ENCODE data around the gene SLC51B.
A peak's percentile ranks its signal among the peaks of the same experiment; 100 is the strongest.
"Not testable (repeated sequence)": the region's sequence is repeated elsewhere in the genome, so short reads cannot be mapped to it uniquely, and the experiment has no call there.

The SLC51B gene

GRCh38 chr15:65083262-65083701 lies 38.1 kb downstream of the SLC51B start:
- DNase-seq (ENCODE audit: low spot score), result no peak

GRCh38 chr15:65084500-65085206 lies 39.5 kb downstream of the SLC51B start:
- no peak for DNase-seq (ENCODE audit: low spot score)

GRCh38 chr15:65085207-65085753 lies 40.1 kb downstream of the SLC51B start:
- DNase-seq (ENCODE audit: low spot score), result no peak

GRCh38 chr15:65085990-65086679 lies 40.9 kb downstream of the SLC51B start:
- DNase-seq (ENCODE audit: low spot score), result peak; percentile 90

DNA sequence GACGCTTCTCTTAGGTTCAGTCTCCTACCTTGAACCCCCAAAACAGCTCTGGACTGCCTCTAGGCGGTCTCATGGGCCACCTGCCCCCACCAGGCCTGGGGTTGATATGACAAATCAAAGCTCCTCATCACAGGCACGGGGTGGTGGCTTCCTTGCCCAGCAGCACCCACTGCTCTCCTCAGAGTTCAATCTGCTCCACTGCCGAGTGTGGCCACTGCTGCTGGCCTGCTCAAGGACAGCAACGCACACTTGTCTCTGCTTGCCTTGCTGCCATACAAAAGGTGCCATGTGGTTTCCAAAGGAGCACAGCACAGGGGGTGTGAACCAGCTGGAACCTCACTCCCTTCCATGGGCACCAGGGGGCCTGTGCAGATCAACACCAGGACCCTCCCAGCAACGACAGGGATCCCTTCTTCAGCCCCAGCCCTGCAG lies 41.5 kb downstream of the SLC51B start:
- DNase-seq (ENCODE audit: low spot score), result no peak

DNA sequence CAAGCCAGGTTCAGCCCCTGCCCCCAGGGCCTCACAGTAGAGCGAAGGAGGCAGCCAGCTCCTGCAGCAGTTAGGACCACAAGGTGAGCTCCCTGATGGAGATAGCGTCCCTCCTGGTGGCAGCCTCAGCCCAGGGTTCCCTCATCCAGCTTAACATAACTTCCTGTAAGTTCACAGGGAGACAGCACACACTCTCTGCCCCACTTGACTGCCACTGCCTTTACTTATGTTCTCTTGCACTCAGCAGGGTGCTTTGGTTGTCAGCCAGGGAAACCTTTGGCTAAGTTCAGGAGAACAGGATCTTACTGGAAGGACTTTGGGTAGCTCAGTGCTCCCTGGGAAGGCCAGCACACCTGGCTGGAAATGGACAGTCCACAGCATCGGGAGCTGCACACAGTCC lies 42.2 kb downstream of the SLC51B start:
- no peak for DNase-seq (ENCODE audit: low spot score)

DNA sequence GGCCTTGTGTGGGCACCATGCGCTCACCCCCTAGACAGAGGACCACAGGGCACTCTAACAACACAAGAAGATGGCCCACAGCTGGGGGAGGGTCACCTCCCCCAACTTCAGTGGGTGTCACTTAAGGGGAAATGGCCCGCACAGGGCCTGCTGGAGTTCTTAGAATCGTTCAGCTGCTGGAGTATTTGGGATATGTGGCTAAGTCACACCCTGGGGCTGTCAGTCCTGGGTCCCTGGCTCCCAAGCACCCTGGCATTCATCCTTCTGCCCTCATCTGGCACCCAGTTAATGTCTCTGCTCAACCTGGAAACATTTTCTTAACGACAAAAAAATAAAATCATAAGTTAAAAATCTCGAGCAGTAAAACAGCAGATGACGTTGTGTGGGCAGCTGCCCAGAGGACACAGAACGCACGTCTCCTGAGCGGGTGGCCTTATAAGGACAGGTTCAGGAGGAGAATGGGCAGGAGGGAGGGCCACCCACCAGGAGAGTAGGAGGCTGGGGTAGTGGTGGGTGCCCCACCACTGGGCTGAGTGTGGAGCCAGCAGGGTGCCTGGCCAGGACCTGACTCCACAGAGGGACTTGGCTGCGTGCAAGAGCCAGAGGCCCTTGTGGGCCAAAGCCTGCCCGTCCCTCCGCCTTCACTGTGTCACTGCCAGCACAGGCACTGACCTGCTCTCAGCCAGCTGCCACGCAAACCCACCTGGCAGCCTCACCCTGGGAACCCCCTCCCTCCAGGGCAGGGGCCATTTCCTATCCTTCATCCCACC lies 42.9 kb downstream of the SLC51B start:
- DNase-seq (ENCODE audit: low spot score), result no peak

DNA sequence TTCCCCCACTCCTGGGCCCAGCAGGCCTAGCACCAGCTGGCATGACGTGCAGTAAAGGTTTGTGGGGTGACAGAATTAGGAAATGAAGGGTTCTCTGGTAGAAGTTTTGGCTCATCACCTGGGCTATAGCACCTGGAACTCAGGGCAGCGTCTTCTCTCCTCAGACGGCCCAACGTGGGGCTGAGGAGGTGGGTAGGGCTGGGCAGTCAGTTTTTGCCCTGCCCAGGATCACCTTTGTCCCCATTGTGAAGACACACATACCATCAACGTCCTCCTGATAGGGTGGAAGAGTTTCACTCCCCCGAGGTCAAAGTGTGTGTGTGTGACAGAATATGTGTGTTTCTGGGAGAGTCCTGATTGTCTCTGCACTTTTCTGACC lies 43.4 kb downstream of the SLC51B start:
- DNase-seq (ENCODE audit: low spot score), result peak; percentile 84

DNA sequence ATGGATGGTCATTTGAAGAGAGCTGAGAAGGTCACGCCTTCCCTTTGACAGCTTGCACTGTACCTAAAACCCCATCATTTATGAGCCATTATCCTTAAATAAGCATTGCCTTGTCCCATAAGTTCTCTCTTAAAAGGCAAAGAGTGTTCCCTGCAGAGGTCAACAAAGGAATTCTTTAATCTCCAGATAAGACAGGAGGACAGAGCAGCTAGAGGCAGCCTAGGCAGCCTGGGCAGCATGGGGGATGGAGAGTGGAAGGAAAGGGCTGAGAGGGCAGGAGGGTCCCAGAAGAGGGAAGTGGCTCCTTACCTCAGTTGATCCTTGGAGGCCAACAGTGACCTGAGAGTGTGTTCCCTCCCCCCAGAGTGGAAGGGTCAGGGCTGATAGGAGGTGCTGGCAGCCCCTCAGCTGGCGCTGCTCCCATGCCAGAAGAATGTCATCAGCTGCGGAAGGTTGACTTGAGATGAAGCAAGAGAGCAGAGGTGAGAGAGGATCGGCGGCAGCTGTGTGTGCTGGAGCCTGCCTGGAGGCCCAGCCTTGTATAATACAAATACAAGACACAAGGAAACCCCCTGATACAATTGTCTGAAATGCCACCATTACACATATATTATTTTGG lies 44.1 kb downstream of the SLC51B start:
- DNase-seq (ENCODE audit: low spot score), result peak; percentile 72

DNA sequence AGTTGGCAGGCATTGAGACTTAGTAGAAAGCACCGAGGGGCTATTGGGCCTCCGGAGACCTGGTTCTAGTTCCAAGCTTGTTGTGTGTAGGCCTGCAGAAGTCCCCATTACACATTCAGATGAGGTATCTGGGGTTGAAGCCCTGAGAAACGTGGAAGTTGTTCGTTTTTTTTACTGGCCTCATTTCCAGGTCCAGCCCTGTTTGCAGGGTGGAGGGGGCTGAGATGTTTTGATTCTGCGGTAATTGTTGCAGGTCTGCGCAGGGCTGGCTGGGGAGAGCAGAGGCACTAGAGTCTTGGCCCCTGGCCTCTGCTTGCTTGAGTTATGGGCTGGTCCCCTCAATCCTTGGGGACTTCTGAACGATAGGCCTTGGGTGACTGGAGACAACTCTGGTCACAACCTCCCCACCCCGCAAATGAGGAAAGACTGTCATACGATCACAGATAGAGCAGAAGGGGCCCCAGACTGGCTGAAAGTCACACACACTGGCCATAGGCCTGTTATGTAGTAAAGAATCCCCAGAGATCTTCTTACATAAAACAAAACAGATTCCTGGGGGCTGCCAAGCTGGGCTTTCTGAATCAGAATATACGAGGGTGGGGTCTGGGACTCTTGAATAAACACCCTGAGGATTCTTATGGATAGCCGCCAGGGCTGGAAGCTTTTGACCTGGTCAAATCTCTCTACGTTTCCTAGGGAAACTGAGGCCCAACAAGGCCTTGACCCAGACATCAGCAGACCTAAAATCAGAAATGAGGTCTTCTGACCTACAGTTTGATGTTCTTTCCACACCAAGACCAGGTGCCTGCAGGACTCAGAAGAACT lies 47.0 kb downstream of the SLC51B start:
- DNase-seq (ENCODE audit: low spot score), result no peak

DNA sequence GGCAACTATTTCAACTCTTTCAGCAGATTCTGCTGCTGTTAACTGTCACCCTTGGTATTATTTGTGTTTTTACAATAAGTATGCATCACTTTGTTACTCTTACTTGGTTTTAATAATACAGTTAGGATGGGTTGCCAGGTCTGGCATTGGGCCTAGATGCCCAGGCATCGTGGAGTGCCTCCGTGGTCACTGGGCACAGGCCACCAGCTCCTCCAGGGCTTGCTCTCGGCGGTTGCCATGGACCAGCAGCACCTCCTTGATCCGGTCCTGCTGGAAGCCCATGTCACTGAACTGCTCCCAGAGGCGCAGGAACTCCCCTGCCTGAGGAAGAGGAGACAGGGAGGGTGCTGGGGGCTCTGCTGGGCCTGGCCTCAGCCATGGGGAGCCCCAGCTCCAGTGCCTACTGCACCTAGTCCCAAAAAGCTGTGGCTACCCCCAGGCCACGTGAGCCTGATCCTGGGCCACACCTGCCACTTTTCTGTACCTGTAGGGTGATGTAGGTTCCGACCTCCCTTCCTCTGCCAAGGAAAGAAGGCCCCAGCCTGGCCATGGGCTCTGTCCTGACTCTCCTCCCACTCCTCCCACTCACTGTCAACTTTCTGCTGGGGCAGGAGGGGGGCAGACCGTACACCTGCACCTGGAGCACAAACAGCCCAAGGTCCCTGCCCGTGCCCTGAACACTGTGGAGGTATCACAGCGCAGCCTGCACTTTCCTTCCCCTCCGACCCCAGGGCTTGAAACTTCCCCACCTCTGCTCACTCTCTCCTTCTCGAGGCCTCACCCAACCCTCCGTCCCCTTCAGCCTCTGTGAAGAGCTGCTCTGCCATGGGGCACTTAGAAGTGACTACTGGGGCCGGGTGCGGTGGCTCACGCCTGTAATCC lies 48.0 kb downstream of the SLC51B start:
- no peak for DNase-seq (ENCODE audit: low spot score)

GRCh38 chr15:65093793-65094170 lies 48.6 kb downstream of the SLC51B start:
- not testable (repeated sequence) for DNase-seq (ENCODE audit: low spot score)

- no peak for DNase-seq (ENCODE audit: low spot score)
Observed at GRCh38 chr15:65094294-65094995, 49.3 kb downstream of the SLC51B start.

DNA sequence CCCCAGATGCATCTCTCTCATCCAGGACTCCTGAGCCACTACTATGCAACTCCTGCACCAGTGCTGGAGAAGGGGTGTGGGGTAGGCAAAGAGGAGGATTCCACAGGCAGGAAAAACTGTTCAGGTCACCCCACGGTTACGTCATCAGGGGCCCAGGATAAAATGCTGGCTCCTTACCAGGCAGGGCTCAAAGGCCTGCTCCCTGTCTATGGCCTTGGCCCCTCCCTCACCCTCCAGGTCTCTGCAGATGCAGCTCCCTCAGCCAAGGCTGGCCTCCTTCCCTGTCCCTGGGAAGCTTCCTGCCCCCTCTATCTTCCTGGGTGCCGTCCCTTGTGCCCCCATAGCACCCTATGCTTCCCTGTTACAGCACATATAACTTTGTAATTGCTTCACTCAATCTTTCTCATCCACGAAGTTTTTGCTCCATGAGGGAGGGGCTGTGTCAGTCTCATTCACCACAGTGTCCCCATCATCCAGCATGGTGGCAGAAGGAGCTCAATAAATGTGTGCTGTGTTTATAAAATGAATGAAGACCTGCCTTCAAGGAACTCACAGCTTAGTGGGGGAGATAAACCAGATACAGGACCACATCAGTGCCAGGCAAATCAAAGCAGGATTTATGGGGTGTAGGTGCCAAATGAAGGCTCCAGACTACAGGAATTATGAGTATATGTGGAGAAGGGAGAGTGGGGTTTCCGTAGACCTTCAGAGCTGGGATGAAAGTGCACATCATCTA lies 50.0 kb downstream of the SLC51B start:
- no peak for DNase-seq (ENCODE audit: low spot score)

DNA sequence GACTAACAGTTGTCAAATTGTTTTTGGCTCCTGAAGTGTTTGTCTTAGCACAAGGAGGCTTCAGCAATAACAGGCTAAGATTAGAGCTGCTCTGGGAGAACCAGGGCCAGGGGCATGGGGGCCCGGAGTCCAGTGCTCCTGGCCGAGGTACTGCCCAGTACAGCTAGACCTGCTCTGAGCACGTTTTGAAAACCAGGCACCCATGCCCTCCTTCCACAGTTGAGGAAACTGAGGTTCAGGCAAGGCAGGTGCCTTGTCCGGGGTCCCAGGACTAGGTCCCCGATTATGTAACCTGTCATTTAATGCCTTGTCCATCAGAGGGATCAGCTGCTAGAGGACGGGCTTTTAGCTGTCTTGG lies 50.5 kb downstream of the SLC51B start:
- no peak for DNase-seq (ENCODE audit: low spot score)

DNA sequence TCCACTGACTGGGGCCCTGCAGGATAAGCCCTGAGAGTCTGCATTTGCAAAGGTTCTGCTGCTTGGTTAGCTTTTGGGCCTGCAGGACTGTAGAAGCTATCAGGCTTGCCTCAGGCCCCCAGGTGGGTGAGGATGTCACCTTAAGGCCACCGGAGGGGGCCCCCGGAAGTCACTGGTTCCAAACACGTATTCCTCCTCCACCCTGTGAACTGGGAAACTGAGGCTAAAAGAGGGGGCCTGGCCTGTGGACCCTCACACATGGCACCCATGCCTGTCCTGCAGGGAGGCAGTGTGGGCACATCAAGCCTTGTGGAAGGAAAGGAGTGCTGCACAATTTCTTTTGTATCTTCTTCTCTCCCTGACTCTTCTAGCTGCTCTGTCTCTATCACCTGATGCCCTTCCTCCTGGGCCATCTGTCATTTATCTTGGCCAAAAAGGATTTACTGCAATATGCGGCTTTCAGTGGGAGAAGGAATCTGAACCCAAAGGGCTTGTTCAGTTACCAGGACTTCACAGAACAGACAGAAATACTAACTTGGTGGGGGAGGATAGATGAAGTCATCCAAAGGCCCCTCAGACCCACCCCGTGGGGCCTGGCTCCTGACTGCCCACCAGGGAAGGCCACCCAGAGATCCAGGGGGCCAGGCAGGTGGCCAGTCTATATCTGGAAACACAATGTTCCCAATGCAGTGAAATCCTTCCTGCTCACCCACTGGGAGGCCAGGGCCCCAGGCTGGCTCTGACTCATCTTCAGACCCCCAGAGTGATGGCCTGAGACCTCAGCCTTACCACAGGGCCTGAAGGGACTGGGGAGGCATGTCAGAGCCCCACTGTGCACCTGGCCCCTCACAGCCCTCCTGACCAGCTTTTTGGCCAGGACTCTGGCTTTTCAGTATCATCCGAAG lies 51.5 kb downstream of the SLC51B start:
- no peak for DNase-seq (ENCODE audit: low spot score)

DNA sequence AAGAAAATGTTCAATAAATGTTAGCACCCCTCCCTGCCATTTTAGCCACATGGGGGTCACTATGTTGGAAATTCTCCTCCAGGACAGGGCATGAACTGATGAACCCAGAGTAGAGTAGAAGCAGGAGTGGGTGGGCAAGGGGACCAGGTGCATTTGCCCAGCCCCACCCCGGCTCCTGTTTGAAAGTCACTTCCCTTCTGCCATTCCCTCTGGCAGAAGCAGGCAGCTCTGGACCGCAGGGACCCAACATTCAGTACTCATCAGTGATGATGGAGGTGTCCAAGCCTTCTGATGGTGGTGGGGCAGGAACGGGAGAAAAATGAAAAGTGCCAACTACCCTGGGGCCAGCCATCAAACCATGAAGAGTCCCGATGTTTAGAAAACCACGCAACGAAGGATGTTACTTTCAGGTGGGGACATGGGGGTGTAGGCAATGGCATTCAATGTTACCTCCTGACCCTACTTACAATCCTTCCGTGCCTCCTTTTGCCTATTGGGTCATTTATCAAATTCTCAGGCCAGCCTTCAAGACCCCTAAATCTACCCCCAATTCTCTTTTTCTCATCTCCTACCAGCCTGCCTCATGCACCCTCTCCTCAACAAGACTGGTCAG lies 52.6 kb downstream of the SLC51B start:
- no peak for DNase-seq (ENCODE audit: low spot score)

- no peak for DNase-seq (ENCODE audit: low spot score)
Observed at GRCh38 chr15:65099336-65099735, 54.1 kb downstream of the SLC51B start.

Data from HuH-7 (cell line).